Measurements from ENCODE around the gene DOCK3.

The DOCK3 gene

GRCh38 chr3:51378065-51378464 lies 703.3 kb downstream of the DOCK3 start:
- H3K4me3 ChIP-seq (ENCODE audit: low read length) = no peak overlapping the region
- no peak for DNase-seq (ENCODE audit: low read depth)
- no peak for TF ChIP-seq CTCF (conservative IDR thresholded peaks at IDR 0.05; ENCODE audit: low read depth, low read length)

GRCh38 chr3:51378726-51379125 lies 704.0 kb downstream of the DOCK3 start:
- H3K4me3 ChIP-seq (ENCODE audit: low read length) = no peak overlapping the region
- no peak for DNase-seq (ENCODE audit: low read depth)
- TF ChIP-seq CTCF (conservative IDR thresholded peaks at IDR 0.05; ENCODE audit: low read depth, low read length) = no peak

- no peak overlapping the region for H3K4me3 ChIP-seq (ENCODE audit: low read length)
- DNase-seq (ENCODE audit: low read depth) = no peak
- no peak for TF ChIP-seq CTCF (conservative IDR thresholded peaks at IDR 0.05; ENCODE audit: low read depth, low read length)
These were observed 704.6 kb downstream of the DOCK3 start for GRCh38 chr3:51379301-51379700.

- no peak for DNase-seq (ENCODE audit: low read depth)
- no peak overlapping the region for H3K4me3 ChIP-seq (ENCODE audit: low read length)
- TF ChIP-seq CTCF (conservative IDR thresholded peaks at IDR 0.05; ENCODE audit: low read depth, low read length) = no peak
These were observed 705.2 kb downstream of the DOCK3 start for GRCh38 chr3:51379746-51380455.

- DNase-seq (ENCODE audit: low read depth) = no peak
- TF ChIP-seq CTCF (conservative IDR thresholded peaks at IDR 0.05; ENCODE audit: low read depth, low read length) = no peak
These were observed 706.0 kb downstream of the DOCK3 start for GRCh38 chr3:51380601-51381332.

GRCh38 chr3:51381333-51381705 lies 706.6 kb downstream of the DOCK3 start:
- DNase-seq (ENCODE audit: low read depth) = no peak
- TF ChIP-seq CTCF (conservative IDR thresholded peaks at IDR 0.05; ENCODE audit: low read depth, low read length) = no peak
- H3K4me3 ChIP-seq (ENCODE audit: low read length) = no peak overlapping the region

More at GRCh38 chr3:51380601-51381332, 706.0 kb downstream of the DOCK3 start:
- H3K4me3 ChIP-seq (ENCODE audit: low read length) = no peak overlapping the region
